HL-60 (cell line): Measurements from ENCODE around the gene COG4.
A peak's percentile ranks its signal among the peaks of the same experiment; 100 is the strongest.

Experiments
- DNase-seq, 2 experiments: peaks; one replicate each; pipeline ENCODE4 v3.0.0-alpha.2; 2010 to 2020; ENCODE audit warnings: low read depth in 1 of 2, low spot score in 1 of 2
- H3K27ac ChIP-seq: fragments of 250-450 bp; sonication (Bioruptor Pico); replicated peaks from 2 replicates; pipeline ENCODE4 v1.5.1; 2020; ENCODE audit warnings: mild to moderate bottlenecking, moderate library complexity
- H3K27me3 ChIP-seq: fragments of 250-450 bp; sonication (Bioruptor Pico); 2 replicates; pipeline ENCODE4 v1.5.1; 2021; ENCODE audit warnings: mild to moderate bottlenecking, moderate library complexity; ENCODE audit not compliant: insufficient read depth, poor library complexity, severe bottlenecking
- H3K4me3 ChIP-seq: replicated peaks from 2 replicates; pipeline ENCODE4 v1.5.1; 2011; ENCODE audit warnings: mild to moderate bottlenecking, control low read depth, low read length; ENCODE audit not compliant: insufficient read depth
- GABPA ChIP-seq: IDR thresholded peaks from 2 replicates; pipeline ENCODE4 v1.6.1; 2012; ENCODE audit warnings: low read depth
- POLR2AphosphoS5 ChIP-seq: IDR thresholded peaks from 2 replicates; pipeline ENCODE4 v1.6.1; 2012; ENCODE audit warnings: low read depth
- SPI1 ChIP-seq: IDR thresholded peaks from 2 replicates; pipeline ENCODE4 v1.6.1; 2012; ENCODE audit warnings: low read depth, mild to moderate bottlenecking, borderline replicate concordance
- TF ChIP-seq, protein P1 (sequence below): IDR thresholded peaks from 2 replicates; pipeline ENCODE4 v1.6.1; 2012; ENCODE audit warnings: low read depth; ENCODE audit not compliant: insufficient replicate concordance
- TF ChIP-seq, protein P2 (sequence below): IDR thresholded peaks from one replicate; pipeline ENCODE4 v1.5.1; 2011; ENCODE audit warnings: low read length, control low read depth, inconsistent platforms; ENCODE audit not compliant: insufficient read depth

The COG4 gene

DNA sequence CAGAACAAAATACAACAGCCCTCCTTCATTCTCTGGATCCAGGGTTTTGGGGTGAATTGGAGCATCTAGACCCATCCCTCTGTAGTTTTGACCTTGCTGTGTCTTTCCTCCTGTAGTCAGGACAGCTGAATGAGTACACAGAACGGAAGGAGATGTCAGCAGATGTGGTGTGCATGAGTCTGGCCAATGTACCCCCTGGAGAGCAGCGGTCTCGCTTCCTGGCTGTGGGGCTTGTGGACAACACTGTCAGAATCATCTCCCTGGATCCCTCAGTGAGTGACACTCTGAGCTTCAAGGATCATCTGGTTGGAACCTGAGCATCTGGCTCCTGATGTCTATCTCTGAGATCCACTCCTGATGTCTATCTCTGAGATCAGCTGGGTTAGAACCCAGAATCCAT is 32.7 kb upstream of the COG4 start:
- no peak for DNase-seq
- Histone ChIP-seq H3K27me3 (no peaks in the 10 kb centered on the region), H3K4me3 (no peak overlapping the region), H3K27ac (no peak overlapping the region)
- TF ChIP-seq, protein P1, sequence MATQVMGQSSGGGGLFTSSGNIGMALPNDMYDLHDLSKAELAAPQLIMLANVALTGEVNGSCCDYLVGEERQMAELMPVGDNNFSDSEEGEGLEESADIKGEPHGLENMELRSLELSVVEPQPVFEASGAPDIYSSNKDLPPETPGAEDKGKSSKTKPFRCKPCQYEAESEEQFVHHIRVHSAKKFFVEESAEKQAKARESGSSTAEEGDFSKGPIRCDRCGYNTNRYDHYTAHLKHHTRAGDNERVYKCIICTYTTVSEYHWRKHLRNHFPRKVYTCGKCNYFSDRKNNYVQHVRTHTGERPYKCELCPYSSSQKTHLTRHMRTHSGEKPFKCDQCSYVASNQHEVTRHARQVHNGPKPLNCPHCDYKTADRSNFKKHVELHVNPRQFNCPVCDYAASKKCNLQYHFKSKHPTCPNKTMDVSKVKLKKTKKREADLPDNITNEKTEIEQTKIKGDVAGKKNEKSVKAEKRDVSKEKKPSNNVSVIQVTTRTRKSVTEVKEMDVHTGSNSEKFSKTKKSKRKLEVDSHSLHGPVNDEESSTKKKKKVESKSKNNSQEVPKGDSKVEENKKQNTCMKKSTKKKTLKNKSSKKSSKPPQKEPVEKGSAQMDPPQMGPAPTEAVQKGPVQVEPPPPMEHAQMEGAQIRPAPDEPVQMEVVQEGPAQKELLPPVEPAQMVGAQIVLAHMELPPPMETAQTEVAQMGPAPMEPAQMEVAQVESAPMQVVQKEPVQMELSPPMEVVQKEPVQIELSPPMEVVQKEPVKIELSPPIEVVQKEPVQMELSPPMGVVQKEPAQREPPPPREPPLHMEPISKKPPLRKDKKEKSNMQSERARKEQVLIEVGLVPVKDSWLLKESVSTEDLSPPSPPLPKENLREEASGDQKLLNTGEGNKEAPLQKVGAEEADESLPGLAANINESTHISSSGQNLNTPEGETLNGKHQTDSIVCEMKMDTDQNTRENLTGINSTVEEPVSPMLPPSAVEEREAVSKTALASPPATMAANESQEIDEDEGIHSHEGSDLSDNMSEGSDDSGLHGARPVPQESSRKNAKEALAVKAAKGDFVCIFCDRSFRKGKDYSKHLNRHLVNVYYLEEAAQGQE: no peak
- TF ChIP-seq GABPA (no peak), POLR2AphosphoS5 (no peak), SPI1 (no peak)
- TF ChIP-seq, protein P2, sequence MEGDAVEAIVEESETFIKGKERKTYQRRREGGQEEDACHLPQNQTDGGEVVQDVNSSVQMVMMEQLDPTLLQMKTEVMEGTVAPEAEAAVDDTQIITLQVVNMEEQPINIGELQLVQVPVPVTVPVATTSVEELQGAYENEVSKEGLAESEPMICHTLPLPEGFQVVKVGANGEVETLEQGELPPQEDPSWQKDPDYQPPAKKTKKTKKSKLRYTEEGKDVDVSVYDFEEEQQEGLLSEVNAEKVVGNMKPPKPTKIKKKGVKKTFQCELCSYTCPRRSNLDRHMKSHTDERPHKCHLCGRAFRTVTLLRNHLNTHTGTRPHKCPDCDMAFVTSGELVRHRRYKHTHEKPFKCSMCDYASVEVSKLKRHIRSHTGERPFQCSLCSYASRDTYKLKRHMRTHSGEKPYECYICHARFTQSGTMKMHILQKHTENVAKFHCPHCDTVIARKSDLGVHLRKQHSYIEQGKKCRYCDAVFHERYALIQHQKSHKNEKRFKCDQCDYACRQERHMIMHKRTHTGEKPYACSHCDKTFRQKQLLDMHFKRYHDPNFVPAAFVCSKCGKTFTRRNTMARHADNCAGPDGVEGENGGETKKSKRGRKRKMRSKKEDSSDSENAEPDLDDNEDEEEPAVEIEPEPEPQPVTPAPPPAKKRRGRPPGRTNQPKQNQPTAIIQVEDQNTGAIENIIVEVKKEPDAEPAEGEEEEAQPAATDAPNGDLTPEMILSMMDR: no peak

DNA sequence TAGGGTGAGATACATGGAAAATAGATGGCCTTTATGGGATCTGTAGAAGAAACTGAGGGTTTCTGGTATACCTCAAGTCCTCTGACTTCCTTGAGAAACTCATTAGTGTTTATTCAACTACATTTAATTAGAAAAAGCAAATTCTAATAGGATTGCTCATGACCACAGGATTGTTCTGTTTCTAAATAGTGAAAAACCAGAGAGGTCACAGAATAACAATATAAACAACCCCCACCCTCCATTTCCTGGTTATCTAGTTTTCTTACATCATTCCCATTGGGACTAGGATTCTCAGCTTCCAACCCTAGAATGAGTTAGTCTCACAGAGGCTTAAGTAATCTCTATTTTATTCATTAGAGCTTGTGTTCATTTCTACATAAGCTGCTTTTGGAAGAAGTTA is 30.3 kb upstream of the COG4 start:
- Histone ChIP-seq H3K27ac (no peak overlapping the region), H3K4me3 (no peak overlapping the region), H3K27me3 (no peaks in the 10 kb centered on the region)
- TF ChIP-seq, protein P2: no peak
- TF ChIP-seq GABPA (no peak), POLR2AphosphoS5 (no peak), SPI1 (no peak)
- TF ChIP-seq, protein P1: no peak
- DNase-seq: no peak

DNA sequence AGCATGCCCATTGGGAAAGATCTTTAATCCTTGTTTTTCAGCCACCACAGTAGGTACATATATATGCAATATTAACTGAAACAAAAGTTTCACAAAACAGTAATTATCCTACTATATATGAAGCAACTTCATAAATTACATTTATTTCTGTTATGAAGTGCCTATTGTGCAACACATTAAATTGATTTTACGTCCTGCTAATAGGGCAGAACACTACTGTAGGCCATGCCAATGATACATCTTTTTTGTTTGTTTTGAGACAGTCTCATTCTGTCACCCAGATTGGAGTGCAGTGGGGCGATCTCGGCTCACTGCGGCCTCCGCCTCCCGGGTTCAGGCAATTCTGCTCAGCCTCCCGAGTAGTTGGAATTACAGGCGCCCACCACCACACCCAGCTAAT is 29.3 kb upstream of the COG4 start:
- TF ChIP-seq, protein P2: no peak
- TF ChIP-seq SPI1 (no peak), GABPA (no peak)
- DNase-seq: no peak
- Histone ChIP-seq H3K27me3 (no peaks in the 10 kb centered on the region), H3K27ac (no peak overlapping the region), H3K4me3 (no peak overlapping the region)

DNA sequence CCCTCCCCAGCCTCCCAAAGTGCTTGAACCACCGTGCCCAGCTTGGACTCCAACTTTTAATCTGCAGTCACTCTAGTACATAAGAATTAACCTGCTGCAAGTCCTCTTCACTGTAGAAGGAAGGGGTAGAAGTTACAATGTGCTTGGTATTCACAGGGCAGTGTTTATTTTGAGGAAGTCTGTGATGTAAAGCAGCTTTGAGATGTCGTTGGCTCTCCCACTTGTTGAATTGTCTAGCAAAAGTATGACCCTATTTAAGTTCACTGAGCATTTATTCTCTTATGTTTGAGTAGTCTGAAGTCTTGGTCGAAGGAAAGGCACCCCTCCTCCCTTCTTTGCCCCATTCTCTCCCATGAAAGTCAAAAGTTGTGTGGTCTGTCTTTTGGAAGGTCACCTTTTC is 28.4 kb upstream of the COG4 start:
- H3K27me3 ChIP-seq: no peaks in the 10 kb centered on the region
- H3K27ac ChIP-seq: no peak overlapping the region
- DNase-seq: no peak
- TF ChIP-seq, protein P2: no peak
- TF ChIP-seq SPI1: peak; percentile 78
- H3K4me3 ChIP-seq: no peak overlapping the region
